WTC11 (cell line): ENCODE measurements around the gene AFF3. TPM values are rescaled to one million over a fixed set of nuclear protein-coding genes. Genes with fewer than 3 reads are reported as not detected.

Source experiments
- ATAC-seq: fragments of 200-7000 bp; cut with Tn5 transposase; 2 replicates; pipeline ENCODE4 v1.10.0; 2021; ENCODE audit warnings: mild to moderate bottlenecking, moderate library complexity
- CTCF ChIA-PET: fragments of 300-600 bp; sonication (Branson Sonifier 250); formaldehyde crosslinking; loops from one replicate; lab custom pipeline; 2021; ENCODE audit warnings: antibody characterized with exemption; lab: Charles Lee
- POLR2A ChIA-PET: fragments of 350-600 bp; sonication (Branson Sonifier 250); formaldehyde crosslinking; loops from one replicate; lab custom pipeline; 2021; ENCODE audit warnings: antibody characterized with exemption; lab: Charles Lee
- DNase-seq: peaks from one replicate; pipeline ENCODE4 v3.0.0; 2021; ENCODE audit warnings: low spot score
- H3K27ac Mint-ChIP-seq: 2 replicates; pipeline ENCODE4 v1.8.0; 2021; ENCODE audit warnings: mixed read lengths
- H3K27me3 Mint-ChIP-seq: 2 replicates; pipeline ENCODE4 v1.8.0; 2021; ENCODE audit warnings: low read depth, mild to moderate bottlenecking, moderate library complexity, mixed read lengths
- H3K36me3 Mint-ChIP-seq: 2 replicates; pipeline ENCODE4 v1.8.0; 2021; ENCODE audit warnings: mixed read lengths
- H3K4me1 Mint-ChIP-seq: 2 replicates; pipeline ENCODE4 v1.8.0; 2022; ENCODE audit warnings: mixed read lengths
- H3K4me3 Mint-ChIP-seq: 2 replicates; pipeline ENCODE4 v1.8.0; 2021; ENCODE audit warnings: mild to moderate bottlenecking, moderate library complexity, mixed read lengths
- H3K9me3 Mint-ChIP-seq: 2 replicates; pipeline ENCODE4 v1.8.0; 2021; ENCODE audit warnings: mixed read lengths
- ESRRA ChIP-seq: sonication (generic); formaldehyde crosslinking; IDR thresholded peaks from 2 replicates; pipeline ENCODE4 v1.8.1; 2022; ENCODE audit warnings: mild to moderate bottlenecking, missing genetic modification reagents, borderline replicate concordance
- HMGA2 ChIP-seq: fragments of 250-450 bp; sonication (Bioruptor Pico); IDR thresholded peaks from 2 replicates; pipeline ENCODE4 v1.4.0; 2021; ENCODE audit warnings: mild to moderate bottlenecking, moderate library complexity
- IRF1 ChIP-seq: sonication (generic); formaldehyde crosslinking; IDR thresholded peaks from 2 replicates; pipeline ENCODE4 v1.8.0; 2023; ENCODE audit warnings: missing genetic modification reagents
- JUN ChIP-seq: sonication (generic); formaldehyde crosslinking; IDR thresholded peaks from 2 replicates; pipeline ENCODE4 v1.8.0; 2023; ENCODE audit warnings: mild to moderate bottlenecking, missing genetic modification reagents
- MXD4 ChIP-seq: fragments of 250-450 bp; sonication (Bioruptor Pico); IDR thresholded peaks from 2 replicates; pipeline ENCODE4 v1.8.0; 2021; ENCODE audit warnings: mild to moderate bottlenecking, moderate library complexity, borderline replicate concordance
- NR3C1 ChIP-seq: sonication (generic); formaldehyde crosslinking; conservative IDR thresholded peaks from 2 replicates; pipeline ENCODE4 v1.8.1; 2023; ENCODE audit warnings: low read depth, mild to moderate bottlenecking, missing genetic modification reagents
- PRRX2 ChIP-seq: fragments of 250-450 bp; sonication (Bioruptor Pico); IDR thresholded peaks from 2 replicates; pipeline ENCODE4 v1.8.0; 2021; ENCODE audit warnings: mild to moderate bottlenecking
- RORB ChIP-seq: fragments of 250-450 bp; sonication (Bioruptor Pico); IDR thresholded peaks from 2 replicates; pipeline ENCODE4 v1.9.0; 2021; ENCODE audit warnings: mild to moderate bottlenecking
- SMAD4 ChIP-seq: sonication (generic); formaldehyde crosslinking; IDR thresholded peaks from 2 replicates; pipeline ENCODE4 v1.8.0; 2022; ENCODE audit warnings: mild to moderate bottlenecking, missing genetic modification reagents
- ZNF317 ChIP-seq: sonication (generic); formaldehyde crosslinking; IDR thresholded peaks from 2 replicates; pipeline ENCODE4 v1.8.1; 2023; ENCODE audit warnings: low read depth, mild to moderate bottlenecking, moderate library complexity, missing genetic modification reagents, borderline replicate concordance
- ZNF416 ChIP-seq: fragments of 250-450 bp; sonication (Bioruptor Pico); IDR thresholded peaks from 2 replicates; pipeline ENCODE4 v1.9.0; 2021; ENCODE audit warnings: mild to moderate bottlenecking, inconsistent platforms
- total RNA-seq: library from RNA; stranded (reverse); gene quantifications from 3 replicates; pipeline ENCODE4 v1.2.3, GENCODE V29; 2021
- TF ChIP-seq, protein P1 (sequence below): fragments of 250-450 bp; sonication (Bioruptor Pico); conservative IDR thresholded peaks from 2 replicates; pipeline ENCODE4 v1.9.0; 2021; ENCODE audit warnings: mild to moderate bottlenecking
- TF ChIP-seq, protein P2 (sequence below): sonication (generic); formaldehyde crosslinking; IDR thresholded peaks from 2 replicates; pipeline ENCODE4 v1.8.1; 2022; ENCODE audit warnings: low read depth, missing genetic modification reagents, borderline replicate concordance
- TF ChIP-seq, protein P3 (sequence below): fragments of 200-600 bp; IDR thresholded peaks from 2 replicates; pipeline ENCODE4 v1.8.0; 2022; ENCODE audit warnings: antibody characterized with exemption

AFF3 gene
- total RNA-seq, 1 experiment from 2014 or later = 1.2 TPM

GRCh38 chr2:99608861-99609260 lies 533.5 kb downstream of the AFF3 start:
- ChIA-PET CTCF (interaction anchor here (1.0 to 1.4 kb wide), 3 partner anchors 10 to 638 kb away, joined by 3 to 5 read pairs (median 4); no protein-coding TSS in a partner anchor), POLR2A (no interaction called here)
- no peaks in the 10 kb centered on the region for H3K9me3 Mint-ChIP-seq
- H3K4me3 Mint-ChIP-seq = no peak overlapping the region
- TF ChIP-seq NR3C1 = no peak
- TF ChIP-seq, protein P1, sequence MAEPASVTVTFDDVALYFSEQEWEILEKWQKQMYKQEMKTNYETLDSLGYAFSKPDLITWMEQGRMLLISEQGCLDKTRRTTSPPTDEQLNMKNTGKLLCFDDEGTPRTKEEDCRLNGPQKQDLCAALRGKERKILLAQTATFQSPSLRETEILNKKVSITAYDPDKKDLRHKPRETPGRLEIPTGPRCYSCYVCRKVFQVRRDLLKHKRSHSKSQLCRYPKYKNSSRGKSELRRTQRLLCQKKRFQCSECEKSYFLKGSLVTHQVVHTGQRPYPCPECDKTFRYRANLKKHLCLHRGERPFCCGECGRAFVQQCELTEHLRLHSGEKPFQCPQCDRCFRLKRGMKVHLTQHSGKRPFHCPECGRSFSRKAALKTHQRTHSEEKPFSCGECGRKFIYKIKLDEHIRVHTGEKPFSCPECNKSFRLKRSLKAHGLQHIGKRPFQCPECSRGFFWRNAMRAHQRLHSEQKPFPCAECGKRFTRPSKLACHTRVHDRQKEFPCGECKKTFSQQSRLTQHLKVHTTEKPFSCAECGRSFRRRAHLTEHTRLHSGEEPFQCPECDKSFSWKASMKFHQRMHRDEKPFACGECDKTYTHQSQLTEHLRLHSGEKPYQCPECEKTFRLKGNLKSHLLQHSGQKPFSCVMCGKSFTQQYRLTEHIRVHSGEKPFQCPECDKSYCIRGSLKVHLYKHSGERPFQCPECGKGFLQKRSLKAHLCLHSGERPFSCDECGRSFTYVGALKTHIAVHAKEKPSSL (CRISPR knock-in tag) = no peak
- TF ChIP-seq, protein P2, sequence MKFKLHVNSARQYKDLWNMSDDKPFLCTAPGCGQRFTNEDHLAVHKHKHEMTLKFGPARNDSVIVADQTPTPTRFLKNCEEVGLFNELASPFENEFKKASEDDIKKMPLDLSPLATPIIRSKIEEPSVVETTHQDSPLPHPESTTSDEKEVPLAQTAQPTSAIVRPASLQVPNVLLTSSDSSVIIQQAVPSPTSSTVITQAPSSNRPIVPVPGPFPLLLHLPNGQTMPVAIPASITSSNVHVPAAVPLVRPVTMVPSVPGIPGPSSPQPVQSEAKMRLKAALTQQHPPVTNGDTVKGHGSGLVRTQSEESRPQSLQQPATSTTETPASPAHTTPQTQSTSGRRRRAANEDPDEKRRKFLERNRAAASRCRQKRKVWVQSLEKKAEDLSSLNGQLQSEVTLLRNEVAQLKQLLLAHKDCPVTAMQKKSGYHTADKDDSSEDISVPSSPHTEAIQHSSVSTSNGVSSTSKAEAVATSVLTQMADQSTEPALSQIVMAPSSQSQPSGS = no peak
- TF ChIP-seq, protein P3, sequence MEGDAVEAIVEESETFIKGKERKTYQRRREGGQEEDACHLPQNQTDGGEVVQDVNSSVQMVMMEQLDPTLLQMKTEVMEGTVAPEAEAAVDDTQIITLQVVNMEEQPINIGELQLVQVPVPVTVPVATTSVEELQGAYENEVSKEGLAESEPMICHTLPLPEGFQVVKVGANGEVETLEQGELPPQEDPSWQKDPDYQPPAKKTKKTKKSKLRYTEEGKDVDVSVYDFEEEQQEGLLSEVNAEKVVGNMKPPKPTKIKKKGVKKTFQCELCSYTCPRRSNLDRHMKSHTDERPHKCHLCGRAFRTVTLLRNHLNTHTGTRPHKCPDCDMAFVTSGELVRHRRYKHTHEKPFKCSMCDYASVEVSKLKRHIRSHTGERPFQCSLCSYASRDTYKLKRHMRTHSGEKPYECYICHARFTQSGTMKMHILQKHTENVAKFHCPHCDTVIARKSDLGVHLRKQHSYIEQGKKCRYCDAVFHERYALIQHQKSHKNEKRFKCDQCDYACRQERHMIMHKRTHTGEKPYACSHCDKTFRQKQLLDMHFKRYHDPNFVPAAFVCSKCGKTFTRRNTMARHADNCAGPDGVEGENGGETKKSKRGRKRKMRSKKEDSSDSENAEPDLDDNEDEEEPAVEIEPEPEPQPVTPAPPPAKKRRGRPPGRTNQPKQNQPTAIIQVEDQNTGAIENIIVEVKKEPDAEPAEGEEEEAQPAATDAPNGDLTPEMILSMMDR = no peak
- no peak for TF ChIP-seq HMGA2 (CRISPR knock-in tag)
- no peak for TF ChIP-seq JUN (CRISPR knock-in tag)
- no peak for TF ChIP-seq IRF1 (CRISPR knock-in tag)
- no peak for TF ChIP-seq SMAD4 (CRISPR knock-in tag)
- DNase-seq = no peak
- no peaks in the 10 kb centered on the region for H3K27me3 Mint-ChIP-seq
- no peak for ATAC-seq
- no peak overlapping the region for H3K27ac Mint-ChIP-seq
- H3K4me1 Mint-ChIP-seq = no peaks in the 10 kb centered on the region
- H3K36me3 Mint-ChIP-seq = no peaks in the 10 kb centered on the region

GRCh38 chr2:99607861-99608491 lies 534.4 kb downstream of the AFF3 start:
- Mint-ChIP-seq H3K27ac (no peak overlapping the region), H3K9me3 (no peaks in the 10 kb centered on the region), H3K4me3 (no peak overlapping the region), H3K27me3 (no peaks in the 10 kb centered on the region), H3K36me3 (no peaks in the 10 kb centered on the region), H3K4me1 (no peaks in the 10 kb centered on the region)
- ATAC-seq = peak; percentile 65
- CTCF ChIA-PET = interaction anchor here (0.6 to 1.4 kb wide), 6 partner anchors 8 to 655 kb away, joined by 3 to 10 read pairs (median 4); no protein-coding TSS in a partner anchor
- DNase-seq = no peak
- POLR2A ChIA-PET = no interaction called here
- TF ChIP-seq ZNF317 (no peak), ESRRA (CRISPR knock-in tag) (no peak), ZNF416 (CRISPR knock-in tag) (no peak), IRF1 (CRISPR knock-in tag) (no peak), MXD4 (no peak), RORB (CRISPR knock-in tag) (no peak), PRRX2 (no peak)
- TF ChIP-seq, protein P3 = no peak
- TF ChIP-seq, protein P1 (CRISPR knock-in tag) = no peak
